ENCODE results near the gene MOBP. TPM values are rescaled to one million over a fixed set of nuclear protein-coding genes. Genes with fewer than 3 reads are reported as not detected.

Gene MOBP
- total RNA-seq, 1 experiment from 2014 or later: not detected

- TF ChIP-seq FOSL1 (IDR thresholded peaks at IDR 0.05; ENCODE audit: low read depth) (no peak), MAX (IDR thresholded peaks at IDR 0.05) (no peak), POLR2A (IDR thresholded peaks at IDR 0.05; ENCODE audit: borderline replicate concordance, extremely low read depth, insufficient read depth, insufficient read length) (no peak), RAD21 (IDR thresholded peaks at IDR 0.05; ENCODE audit: low read depth) (no peak), ATF3 (IDR thresholded peaks at IDR 0.05) (no peak), EGR1 (IDR thresholded peaks at IDR 0.05; ENCODE audit: low read depth) (no peak), TCF7L2 (IDR thresholded peaks at IDR 0.05; ENCODE audit: borderline replicate concordance, extremely low read depth, insufficient read depth, insufficient read length) (no peak)
Measured at GRCh38 chr3:39519554-39520288, 52.2 kb downstream of the MOBP start (continued).

GRCh38 chr3:39521456-39521855 is 54.0 kb downstream of the MOBP start:
- BruUV-seq (replicated peaks): no TSS peak
- ChIA-PET POLR2A (no interaction called here), CTCF (no interaction called here)
- TF ChIP-seq EGR1 (IDR thresholded peaks at IDR 0.05; ENCODE audit: low read depth): no peak
- no peak for TF ChIP-seq EZH2phosphoT487 (IDR thresholded peaks at IDR 0.05; ENCODE audit: borderline replicate concordance)
- no peak for TF ChIP-seq ELF1 (IDR thresholded peaks at IDR 0.05; ENCODE audit: borderline replicate concordance, low read depth)
- TF ChIP-seq EZH2 (IDR thresholded peaks at IDR 0.05): no peak
- TF ChIP-seq SRF (IDR thresholded peaks at IDR 0.05; ENCODE audit: low read depth): no peak
- no peak for TF ChIP-seq SP1 (IDR thresholded peaks at IDR 0.05; ENCODE audit: low read depth)
- no peak for TF ChIP-seq CTCF (IDR thresholded peaks at IDR 0.05 in 2 of 3, conservative IDR thresholded peaks at IDR 0.05 in 1 of 3; ENCODE audit: borderline replicate concordance in 1 of 3, insufficient read depth in 1 of 3, low read depth in 2 of 3, low read length in 2 of 3)
- TF ChIP-seq TCF7L2 (IDR thresholded peaks at IDR 0.05; ENCODE audit: borderline replicate concordance, extremely low read depth, insufficient read depth, insufficient read length): no peak
- no peak for TF ChIP-seq YY1 (IDR thresholded peaks at IDR 0.05; ENCODE audit: extremely low read depth, insufficient replicate concordance, low read depth, low read length)
- TF ChIP-seq FOSL1 (IDR thresholded peaks at IDR 0.05; ENCODE audit: low read depth): no peak
- no peak for TF ChIP-seq MAX (IDR thresholded peaks at IDR 0.05)
- TF ChIP-seq SIN3A (IDR thresholded peaks at IDR 0.05; ENCODE audit: low read depth): no peak
- TF ChIP-seq REST (IDR thresholded peaks at IDR 0.05; ENCODE audit: low read depth): no peak
- TF ChIP-seq CEBPB (IDR thresholded peaks at IDR 0.05; ENCODE audit: low read depth): no peak

More at GRCh38 chr3:39521456-39521855, 54.0 kb downstream of the MOBP start:
- Histone ChIP-seq H3K9ac (ENCODE audit: low read length) (no peak overlapping the region), H3K9me2 (ENCODE audit: insufficient read depth) (no peaks in the 10 kb centered on the region), H3K4me3 (replicated peaks in 1 of 2; ENCODE audit: low read depth in 1 of 2, low read length in 2 of 2) (no peak overlapping the region), H3K27me3 (ENCODE audit: insufficient read depth, low read length) (peaks cover 21% of the 10 kb centered on the region; the same call in 1 of the 2 replicates), H3K27ac (ENCODE audit: low read depth, low read length) (no peak overlapping the region), H4K20me1 (ENCODE audit: insufficient read depth) (no peaks in the 10 kb centered on the region), H3K4me2 (ENCODE audit: low read length) (no peak overlapping the region), H3K4me1 (ENCODE audit: control insufficient read depth in 1 of 2, insufficient read depth in 2 of 2, low read length in 2 of 2) (no peaks in the 10 kb centered on the region), H3K36me3 (ENCODE audit: control insufficient read depth in 1 of 2, insufficient read depth in 2 of 2, low read length in 2 of 2) (no peaks in the 10 kb centered on the region; a peak in 1 of 4 replicates), H3K79me2 (ENCODE audit: insufficient read depth, low read length) (no peaks in the 10 kb centered on the region), H3K9me3 (ENCODE audit: control insufficient read depth in 1 of 2, insufficient read depth in 1 of 2, low read depth in 1 of 2, low read length in 2 of 2) (peaks cover 0 to 13% of the 10 kb centered on the region in 2 experiments; a peak in 2 of 4 replicates), H2AFZ (ENCODE audit: low read depth, low read length, poor library complexity, severe bottlenecking) (no peak overlapping the region)
- no peak for DNase-seq (ENCODE audit: low read depth, low spot score)
- intact Hi-C loops (cut with micrococcal nuclease): no loop called here
- RAD21 ChIA-PET (ENCODE audit: low non-redundant PET in 1 of 2, low total read pairs in 2 of 2, uncharacterized antibody in 2 of 2, unreplicated experiment in 2 of 2): no interaction called here
- ATAC-seq: no peak
